Loucy (cell line): Measurements from ENCODE around the gene SLITRK2.

Source experiments
- H2AFZ ChIP-seq: fragments of 200-600 bp; sonication (generic); 2 replicates; pipeline ENCODE4 v1.6.0; 2016; ENCODE audit warnings: antibody characterized with exemption, mild to moderate bottlenecking, low read length, moderate library complexity
- H3F3A ChIP-seq: fragments of 200-600 bp; 2 replicates; pipeline ENCODE4 v1.6.0; 2016; ENCODE audit warnings: antibody characterized with exemption, low read depth, mild to moderate bottlenecking
- H3K27me3 ChIP-seq: fragments of 200-600 bp; sonication (generic); 2 replicates; pipeline ENCODE4 v1.6.1; 2014; ENCODE audit warnings: low read length, mild to moderate bottlenecking; ENCODE audit not compliant: insufficient read depth, poor library complexity, severe bottlenecking
- H3K36me3 ChIP-seq: fragments of 200-600 bp; sonication (generic); 2 replicates; pipeline ENCODE4 v1.6.1; 2016; ENCODE audit warnings: low read length; ENCODE audit not compliant: insufficient read depth
- H3K4me1 ChIP-seq: fragments of 200-600 bp; sonication (generic); 2 replicates; pipeline ENCODE4 v1.5.1; 2014; ENCODE audit warnings: low read length, mild to moderate bottlenecking; ENCODE audit not compliant: insufficient read depth, poor library complexity, severe bottlenecking
- H3K4me2 ChIP-seq: fragments of 200-600 bp; sonication (generic); 2 replicates; pipeline ENCODE4 v1.6.0; 2014; ENCODE audit warnings: antibody characterized with exemption, low read length, low read depth, mild to moderate bottlenecking; ENCODE audit not compliant: poor library complexity, severe bottlenecking
- H3K4me3 ChIP-seq: fragments of 200-600 bp; sonication (generic); 2 replicates; pipeline ENCODE4 v1.5.1; 2014; ENCODE audit warnings: low read length, mild to moderate bottlenecking, mixed read lengths; ENCODE audit not compliant: poor library complexity, severe bottlenecking
- H3K79me2 ChIP-seq: fragments of 200-600 bp; sonication (generic); 2 replicates; pipeline ENCODE4 v1.6.1; 2014; ENCODE audit warnings: low read length; ENCODE audit not compliant: insufficient read depth
- H3K9ac ChIP-seq: fragments of 200-600 bp; sonication (generic); 2 replicates; pipeline ENCODE4 v1.6.0; 2014; ENCODE audit warnings: mild to moderate bottlenecking, low read depth, low read length, moderate library complexity; ENCODE audit not compliant: poor library complexity, severe bottlenecking
- H3K9me2 ChIP-seq: fragments of 200-600 bp; sonication (generic); replicated peaks from 2 replicates; pipeline ENCODE4 v1.6.1; 2016; ENCODE audit warnings: low read depth, low read length, mixed read lengths
- H3K9me3 ChIP-seq: fragments of 200-600 bp; sonication (generic); 2 replicates; pipeline ENCODE4 v1.6.1; 2014; ENCODE audit warnings: mild to moderate bottlenecking, antibody characterized with exemption, low read length, low read depth; ENCODE audit not compliant: insufficient read depth
- H4K20me1 ChIP-seq: fragments of 200-600 bp; sonication (generic); 2 replicates; pipeline ENCODE4 v1.6.0; 2014; ENCODE audit warnings: antibody characterized with exemption, low read length, mild to moderate bottlenecking; ENCODE audit not compliant: insufficient read depth, poor library complexity, severe bottlenecking
- CTCF ChIP-seq: fragments of 200-600 bp; sonication (generic); conservative IDR thresholded peaks from 2 replicates; pipeline ENCODE4 v1.5.1; 2014; ENCODE audit warnings: mild to moderate bottlenecking, antibody characterized with exemption, low read length
- EZH2phosphoT487 ChIP-seq: fragments of 200-600 bp; IDR thresholded peaks from 2 replicates; pipeline ENCODE4 v1.6.1; 2018; ENCODE audit warnings: antibody characterized with exemption, mild to moderate bottlenecking, moderate library complexity, borderline replicate concordance

Gene SLITRK2

GRCh38 chrX:145848857-145849256 lies 31.2 kb downstream of the SLITRK2 start:
- Histone ChIP-seq H4K20me1 (no peaks in the 10 kb centered on the region), H3K9me3 (no peaks in the 10 kb centered on the region), H3K4me2 (no peak overlapping the region), H3K36me3 (no peaks in the 10 kb centered on the region), H2AFZ (no peak overlapping the region), H3K9me2 (no peaks in the 10 kb centered on the region), H3K9ac (no peak overlapping the region), H3K4me1 (no peaks in the 10 kb centered on the region), H3K79me2 (no peaks in the 10 kb centered on the region), H3K4me3 (no peak overlapping the region), H3K27me3 (no peaks in the 10 kb centered on the region), H3F3A (no peaks in the 10 kb centered on the region)
- TF ChIP-seq EZH2phosphoT487 (no peak), CTCF (no peak)

- no peak overlapping the region for H3K4me3 ChIP-seq
- H3K4me2 ChIP-seq, result no peak overlapping the region
- no peak overlapping the region for H2AFZ ChIP-seq
- H3K9me3 ChIP-seq, result no peaks in the 10 kb centered on the region
- H4K20me1 ChIP-seq, result no peaks in the 10 kb centered on the region
- H3F3A ChIP-seq, result no peaks in the 10 kb centered on the region
- H3K36me3 ChIP-seq, result no peaks in the 10 kb centered on the region
- no peak overlapping the region for H3K9ac ChIP-seq
- H3K27me3 ChIP-seq, result no peaks in the 10 kb centered on the region
- no peaks in the 10 kb centered on the region for H3K4me1 ChIP-seq
- H3K9me2 ChIP-seq, result no peaks in the 10 kb centered on the region
- TF ChIP-seq EZH2phosphoT487 (no peak), CTCF (no peak)
- no peaks in the 10 kb centered on the region for H3K79me2 ChIP-seq
These were observed 35.6 kb downstream of the SLITRK2 start for GRCh38 chrX:145853181-145853580.

- no peaks in the 10 kb centered on the region for H4K20me1 ChIP-seq
- H3K4me1 ChIP-seq, result no peaks in the 10 kb centered on the region
- no peak overlapping the region for H3K4me2 ChIP-seq
- no peaks in the 10 kb centered on the region for H3K36me3 ChIP-seq
- H3K79me2 ChIP-seq, result no peaks in the 10 kb centered on the region
- H3K9me2 ChIP-seq, result no peaks in the 10 kb centered on the region
- H2AFZ ChIP-seq, result no peak overlapping the region
- TF ChIP-seq CTCF (no peak), EZH2phosphoT487 (no peak)
- H3F3A ChIP-seq, result no peaks in the 10 kb centered on the region
- H3K27me3 ChIP-seq, result no peaks in the 10 kb centered on the region
- H3K4me3 ChIP-seq, result no peak overlapping the region
- no peak overlapping the region for H3K9ac ChIP-seq
- H3K9me3 ChIP-seq, result no peaks in the 10 kb centered on the region
These were observed 38.6 kb downstream of the SLITRK2 start for GRCh38 chrX:145856181-145856580.
